Measurements from ENCODE around the gene KDM3A. TPM values are rescaled to one million over a fixed set of nuclear protein-coding genes. Genes with fewer than 3 reads are reported as not detected.

The KDM3A gene
- total and polyA plus RNA-seq, 2 experiments from 2014 or later: 8.9 to 21.8 TPM

DNA sequence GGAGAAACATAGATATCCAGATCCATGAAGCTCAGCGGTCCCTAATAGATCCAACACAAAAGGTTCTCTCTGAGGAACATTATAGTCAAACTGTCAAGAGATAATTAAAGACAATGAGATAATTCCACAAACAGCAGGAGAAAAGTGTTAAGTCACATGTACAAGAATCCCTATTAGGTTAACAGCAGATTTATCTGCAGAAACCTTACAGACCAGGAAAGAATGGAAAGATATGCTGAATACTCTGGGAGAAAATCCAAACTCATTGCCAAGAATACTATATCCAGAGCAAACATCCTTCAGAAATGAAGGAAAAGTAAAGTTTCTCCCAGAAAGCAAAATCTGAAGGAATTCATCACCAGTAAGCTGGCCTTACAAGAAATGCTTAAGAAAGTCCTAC lies 10.8 kb upstream of the KDM3A start:
- Histone ChIP-seq H2AFZ (no peak overlapping the region), H4K20me1 (replicated peaks; ENCODE audit: insufficient read depth) (no peaks in the 10 kb centered on the region), H3K4me3 (no peak overlapping the region), H3K79me2 (replicated peaks; ENCODE audit: insufficient read depth) (no peaks in the 10 kb centered on the region), H3K36me3 (ENCODE audit: insufficient read depth) (no peaks in the 10 kb centered on the region), H3F3A (replicated peaks; ENCODE audit: low read depth) (no peaks in the 10 kb centered on the region), H3K4me2 (no peak overlapping the region), H3K9me2 (ENCODE audit: insufficient read depth) (no peaks in the 10 kb centered on the region), H3K27me3 (ENCODE audit: insufficient read depth) (no peaks in the 10 kb centered on the region), H3K27ac (ENCODE audit: low read depth) (no peak overlapping the region), H3K4me1 (ENCODE audit: insufficient read depth) (no peaks in the 10 kb centered on the region)
- DNase-seq (ENCODE audit: low spot score): no peak
- Mint-ChIP-seq H3K4me1 (no peaks in the 10 kb centered on the region), H3K9me3 (no peaks in the 10 kb centered on the region; the same call in 2 of the 3 replicates), H3K27me3 (ENCODE audit: insufficient read depth, low read depth, poor library complexity) (no peaks in the 10 kb centered on the region), H3K27ac (no peak overlapping the region), H3K36me3 (ENCODE audit: low read depth) (no peaks in the 10 kb centered on the region), H3K4me3 (no peak overlapping the region)
- no peak for ATAC-seq
- TF ChIP-seq, protein P1, sequence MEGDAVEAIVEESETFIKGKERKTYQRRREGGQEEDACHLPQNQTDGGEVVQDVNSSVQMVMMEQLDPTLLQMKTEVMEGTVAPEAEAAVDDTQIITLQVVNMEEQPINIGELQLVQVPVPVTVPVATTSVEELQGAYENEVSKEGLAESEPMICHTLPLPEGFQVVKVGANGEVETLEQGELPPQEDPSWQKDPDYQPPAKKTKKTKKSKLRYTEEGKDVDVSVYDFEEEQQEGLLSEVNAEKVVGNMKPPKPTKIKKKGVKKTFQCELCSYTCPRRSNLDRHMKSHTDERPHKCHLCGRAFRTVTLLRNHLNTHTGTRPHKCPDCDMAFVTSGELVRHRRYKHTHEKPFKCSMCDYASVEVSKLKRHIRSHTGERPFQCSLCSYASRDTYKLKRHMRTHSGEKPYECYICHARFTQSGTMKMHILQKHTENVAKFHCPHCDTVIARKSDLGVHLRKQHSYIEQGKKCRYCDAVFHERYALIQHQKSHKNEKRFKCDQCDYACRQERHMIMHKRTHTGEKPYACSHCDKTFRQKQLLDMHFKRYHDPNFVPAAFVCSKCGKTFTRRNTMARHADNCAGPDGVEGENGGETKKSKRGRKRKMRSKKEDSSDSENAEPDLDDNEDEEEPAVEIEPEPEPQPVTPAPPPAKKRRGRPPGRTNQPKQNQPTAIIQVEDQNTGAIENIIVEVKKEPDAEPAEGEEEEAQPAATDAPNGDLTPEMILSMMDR (conservative IDR thresholded peaks at IDR 0.05; ENCODE audit: low read depth in 2 of 2): no peak
- TF ChIP-seq ZNF331 (CRISPR knock-in tag; IDR thresholded peaks at IDR 0.05; ENCODE audit: low read depth) (no peak), JUNB (IDR thresholded peaks at IDR 0.05; ENCODE audit: unreplicated experiment) (no peak), CREB1 (CRISPR knock-in tag; IDR thresholded peaks at IDR 0.05; ENCODE audit: low read depth) (no peak), EZH2 (IDR thresholded peaks at IDR 0.05; ENCODE audit: low read depth, unreplicated experiment) (no peak), STAT1 (IDR thresholded peaks at IDR 0.05; ENCODE audit: unreplicated experiment) (no peak), ZNF114 (CRISPR knock-in tag; IDR thresholded peaks at IDR 0.05) (no peak), POLR2AphosphoS5 (IDR thresholded peaks at IDR 0.05; ENCODE audit: low read depth) (no peak), EZH2phosphoT487 (IDR thresholded peaks at IDR 0.05; ENCODE audit: unreplicated experiment) (no peak), NANOG (IDR thresholded peaks at IDR 0.05; ENCODE audit: borderline replicate concordance) (no peak)
- TF ChIP-seq, protein P2, sequence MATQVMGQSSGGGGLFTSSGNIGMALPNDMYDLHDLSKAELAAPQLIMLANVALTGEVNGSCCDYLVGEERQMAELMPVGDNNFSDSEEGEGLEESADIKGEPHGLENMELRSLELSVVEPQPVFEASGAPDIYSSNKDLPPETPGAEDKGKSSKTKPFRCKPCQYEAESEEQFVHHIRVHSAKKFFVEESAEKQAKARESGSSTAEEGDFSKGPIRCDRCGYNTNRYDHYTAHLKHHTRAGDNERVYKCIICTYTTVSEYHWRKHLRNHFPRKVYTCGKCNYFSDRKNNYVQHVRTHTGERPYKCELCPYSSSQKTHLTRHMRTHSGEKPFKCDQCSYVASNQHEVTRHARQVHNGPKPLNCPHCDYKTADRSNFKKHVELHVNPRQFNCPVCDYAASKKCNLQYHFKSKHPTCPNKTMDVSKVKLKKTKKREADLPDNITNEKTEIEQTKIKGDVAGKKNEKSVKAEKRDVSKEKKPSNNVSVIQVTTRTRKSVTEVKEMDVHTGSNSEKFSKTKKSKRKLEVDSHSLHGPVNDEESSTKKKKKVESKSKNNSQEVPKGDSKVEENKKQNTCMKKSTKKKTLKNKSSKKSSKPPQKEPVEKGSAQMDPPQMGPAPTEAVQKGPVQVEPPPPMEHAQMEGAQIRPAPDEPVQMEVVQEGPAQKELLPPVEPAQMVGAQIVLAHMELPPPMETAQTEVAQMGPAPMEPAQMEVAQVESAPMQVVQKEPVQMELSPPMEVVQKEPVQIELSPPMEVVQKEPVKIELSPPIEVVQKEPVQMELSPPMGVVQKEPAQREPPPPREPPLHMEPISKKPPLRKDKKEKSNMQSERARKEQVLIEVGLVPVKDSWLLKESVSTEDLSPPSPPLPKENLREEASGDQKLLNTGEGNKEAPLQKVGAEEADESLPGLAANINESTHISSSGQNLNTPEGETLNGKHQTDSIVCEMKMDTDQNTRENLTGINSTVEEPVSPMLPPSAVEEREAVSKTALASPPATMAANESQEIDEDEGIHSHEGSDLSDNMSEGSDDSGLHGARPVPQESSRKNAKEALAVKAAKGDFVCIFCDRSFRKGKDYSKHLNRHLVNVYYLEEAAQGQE (IDR thresholded peaks at IDR 0.05; ENCODE audit: unreplicated experiment): no peak
- TF ChIP-seq, protein P3, sequence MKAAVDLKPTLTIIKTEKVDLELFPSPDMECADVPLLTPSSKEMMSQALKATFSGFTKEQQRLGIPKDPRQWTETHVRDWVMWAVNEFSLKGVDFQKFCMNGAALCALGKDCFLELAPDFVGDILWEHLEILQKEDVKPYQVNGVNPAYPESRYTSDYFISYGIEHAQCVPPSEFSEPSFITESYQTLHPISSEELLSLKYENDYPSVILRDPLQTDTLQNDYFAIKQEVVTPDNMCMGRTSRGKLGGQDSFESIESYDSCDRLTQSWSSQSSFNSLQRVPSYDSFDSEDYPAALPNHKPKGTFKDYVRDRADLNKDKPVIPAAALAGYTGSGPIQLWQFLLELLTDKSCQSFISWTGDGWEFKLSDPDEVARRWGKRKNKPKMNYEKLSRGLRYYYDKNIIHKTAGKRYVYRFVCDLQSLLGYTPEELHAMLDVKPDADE (IDR thresholded peaks at IDR 0.05): no peak
